ENCODE results near the gene S100A9.
"Not testable (repeated sequence)": the region's sequence is repeated elsewhere in the genome, so short reads cannot be mapped to it uniquely, and the experiment has no call there.

Gene S100A9

GRCh38 chr1:153399401-153400055 is 41.9 kb downstream of the S100A9 start:
- no peak overlapping the region for H3K27ac ChIP-seq
- TF ChIP-seq ZFX (IDR thresholded peaks at IDR 0.05): no peak
- TF ChIP-seq, protein P1, sequence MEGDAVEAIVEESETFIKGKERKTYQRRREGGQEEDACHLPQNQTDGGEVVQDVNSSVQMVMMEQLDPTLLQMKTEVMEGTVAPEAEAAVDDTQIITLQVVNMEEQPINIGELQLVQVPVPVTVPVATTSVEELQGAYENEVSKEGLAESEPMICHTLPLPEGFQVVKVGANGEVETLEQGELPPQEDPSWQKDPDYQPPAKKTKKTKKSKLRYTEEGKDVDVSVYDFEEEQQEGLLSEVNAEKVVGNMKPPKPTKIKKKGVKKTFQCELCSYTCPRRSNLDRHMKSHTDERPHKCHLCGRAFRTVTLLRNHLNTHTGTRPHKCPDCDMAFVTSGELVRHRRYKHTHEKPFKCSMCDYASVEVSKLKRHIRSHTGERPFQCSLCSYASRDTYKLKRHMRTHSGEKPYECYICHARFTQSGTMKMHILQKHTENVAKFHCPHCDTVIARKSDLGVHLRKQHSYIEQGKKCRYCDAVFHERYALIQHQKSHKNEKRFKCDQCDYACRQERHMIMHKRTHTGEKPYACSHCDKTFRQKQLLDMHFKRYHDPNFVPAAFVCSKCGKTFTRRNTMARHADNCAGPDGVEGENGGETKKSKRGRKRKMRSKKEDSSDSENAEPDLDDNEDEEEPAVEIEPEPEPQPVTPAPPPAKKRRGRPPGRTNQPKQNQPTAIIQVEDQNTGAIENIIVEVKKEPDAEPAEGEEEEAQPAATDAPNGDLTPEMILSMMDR (conservative IDR thresholded peaks at IDR 0.05): no peak

DNA sequence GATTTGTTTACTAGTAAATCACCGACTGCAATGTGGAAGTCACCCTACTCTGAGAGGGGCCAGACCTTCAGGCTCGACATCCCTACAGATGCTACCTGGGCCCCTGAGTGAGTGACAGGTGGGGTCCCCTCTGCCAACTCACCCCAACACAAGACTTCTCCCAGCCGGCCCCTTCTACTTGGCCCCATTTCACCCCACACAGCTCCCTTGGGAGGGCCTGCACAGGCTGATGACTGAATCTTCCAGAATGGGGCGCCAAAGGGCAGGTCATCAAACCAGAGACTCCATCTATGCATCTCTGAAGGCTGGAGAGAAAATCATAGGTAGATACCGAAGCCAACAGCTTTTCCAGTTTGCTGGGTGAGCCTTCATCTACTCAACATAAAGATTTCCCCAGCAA is 42.6 kb downstream of the S100A9 start:
- no peak overlapping the region for H3K27ac ChIP-seq
- TF ChIP-seq, protein P1 (conservative IDR thresholded peaks at IDR 0.05): no peak
- no peak for TF ChIP-seq ZFX (IDR thresholded peaks at IDR 0.05)

DNA sequence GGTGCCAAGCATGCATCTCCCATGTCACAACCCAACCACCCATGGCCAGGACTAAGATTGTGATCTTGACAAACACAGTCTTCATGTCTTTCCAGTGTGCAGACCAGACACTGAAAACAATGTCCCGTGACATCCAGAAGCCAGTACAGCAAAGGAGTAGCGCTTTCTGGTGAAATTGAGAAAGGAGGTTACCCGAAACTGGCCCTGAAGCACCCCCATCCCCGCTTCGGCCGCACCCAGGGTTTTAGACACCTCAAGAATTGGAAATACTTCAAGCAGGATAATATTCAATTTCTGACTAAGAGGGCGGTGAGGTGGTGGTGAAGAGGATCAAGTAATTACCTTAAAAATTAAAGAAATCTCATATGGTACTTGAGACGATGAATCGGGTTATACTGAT is 43.8 kb downstream of the S100A9 start:
- no peak overlapping the region for H3K27ac ChIP-seq
- TF ChIP-seq, protein P1 (conservative IDR thresholded peaks at IDR 0.05): no peak
- no peak for TF ChIP-seq ZFX (IDR thresholded peaks at IDR 0.05)

- TF ChIP-seq, protein P1 (conservative IDR thresholded peaks at IDR 0.05): no peak
- TF ChIP-seq ZFX (IDR thresholded peaks at IDR 0.05): no peak
Observed at GRCh38 chr1:153402226-153402625, 44.6 kb downstream of the S100A9 start.

GRCh38 chr1:153403421-153404085 is 45.9 kb downstream of the S100A9 start:
- no peak overlapping the region for H3K27ac ChIP-seq
- TF ChIP-seq, protein P1 (conservative IDR thresholded peaks at IDR 0.05): no peak
- no peak for TF ChIP-seq ZFX (IDR thresholded peaks at IDR 0.05)

More at GRCh38 chr1:153402226-153402625, 44.6 kb downstream of the S100A9 start:
- H3K27ac ChIP-seq: no peak overlapping the region

DNA sequence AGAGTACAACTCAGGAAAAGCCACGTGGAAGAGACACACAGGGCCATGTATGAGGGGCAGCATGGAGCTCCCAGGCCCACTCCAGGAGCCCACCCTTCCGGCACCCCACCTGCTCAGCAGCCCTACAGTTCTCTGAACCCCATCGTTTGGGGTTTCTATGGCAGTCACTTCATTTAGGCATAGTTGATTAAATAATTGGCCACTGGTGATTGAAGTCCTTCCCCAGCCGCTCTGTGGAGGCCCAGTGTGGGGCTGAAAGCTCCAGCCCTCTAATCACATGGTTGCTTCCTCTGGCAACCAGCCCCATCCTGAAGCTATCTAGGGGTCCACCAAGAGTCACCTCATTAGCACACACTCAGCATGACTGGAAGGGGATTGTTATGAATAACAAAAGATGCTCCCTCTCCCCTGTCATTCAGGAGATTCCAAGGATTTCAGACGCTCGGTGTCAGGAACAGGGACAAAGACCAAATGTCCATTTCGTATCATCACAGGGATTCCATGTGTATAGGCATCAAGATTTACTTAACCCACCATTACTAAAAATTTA is 46.5 kb downstream of the S100A9 start:
- TF ChIP-seq ZFX (IDR thresholded peaks at IDR 0.05): no peak
- TF ChIP-seq, protein P1 (conservative IDR thresholded peaks at IDR 0.05): no peak
- no peak overlapping the region for H3K27ac ChIP-seq

- no peak overlapping the region for H3K27ac ChIP-seq
- TF ChIP-seq, protein P1 (conservative IDR thresholded peaks at IDR 0.05): peak; percentile 90
- no peak for TF ChIP-seq ZFX (IDR thresholded peaks at IDR 0.05)
Observed at GRCh38 chr1:153404768-153405167, 47.1 kb downstream of the S100A9 start.

- H3K27ac ChIP-seq: not testable (repeated sequence)
Observed at GRCh38 chr1:153405825-153406599, 48.4 kb downstream of the S100A9 start.

DNA sequence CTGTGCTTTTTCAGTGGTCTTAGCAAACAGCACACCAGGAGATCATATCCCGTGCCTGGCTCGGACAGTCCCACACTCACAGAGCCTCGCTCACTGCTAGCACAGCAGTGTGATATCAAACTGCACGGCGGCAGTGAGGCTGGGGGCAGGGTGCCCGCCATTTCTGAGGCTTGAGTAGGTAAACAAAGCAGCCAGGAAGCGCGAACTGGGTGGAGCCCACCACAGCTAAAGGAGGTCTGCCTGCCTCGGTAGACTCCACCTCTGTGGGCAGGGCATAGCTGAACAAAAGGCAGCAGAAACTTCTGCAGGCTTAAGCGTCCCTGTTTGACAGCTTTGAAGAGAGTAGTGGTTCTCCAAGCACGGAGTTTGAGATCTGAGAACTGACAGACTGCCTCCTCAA is 49.6 kb downstream of the S100A9 start:
- not testable (repeated sequence) for H3K27ac ChIP-seq

All from C4-2B (cell line).